Suppressor macrophage (primary cell): ENCODE measurements around the gene C3orf38.
"Not testable (repeated sequence)": the region's sequence is repeated elsewhere in the genome, so short reads cannot be mapped to it uniquely, and the experiment has no call there.

ENCODE experiments used
- DNase-seq, 4 experiments: peaks; one replicate each; pipeline ENCODE4 v3.0.0-alpha.2; 2020 to 2022
- total RNA-seq, 17 experiments: gene quantifications; one replicate each; lab custom pipeline; 2026; ENCODE audit warnings: mixed read lengths in 6 of 17, inconsistent platforms in 3 of 17; lab: John Stamatoyannopoulos, UW

C3orf38 gene
- total RNA-seq: 31.6 to 126 (median 49.9) reads per million in 17 experiments

GRCh38 chr3:88149509-88150362 lies at the start of gene C3orf38:
TSS of gene C3orf38 (plus strand) at chr3:88149959. CDS start at chr3:88150053, 94 bp downstream.
- DNase-seq: peak; percentile 93 to 97 (median 94)

GRCh38 chr3:88101142-88101541 lies 48.6 kb upstream of the C3orf38 start:
- DNase-seq: no peak

GRCh38 chr3:88105325-88105724 lies 44.4 kb upstream of the C3orf38 start:
- DNase-seq: no peak

- DNase-seq: peak in 2 of 4 experiments; percentile 9 to 26
Observed at GRCh38 chr3:88112289-88112688, 37.5 kb upstream of the C3orf38 start.

DNA sequence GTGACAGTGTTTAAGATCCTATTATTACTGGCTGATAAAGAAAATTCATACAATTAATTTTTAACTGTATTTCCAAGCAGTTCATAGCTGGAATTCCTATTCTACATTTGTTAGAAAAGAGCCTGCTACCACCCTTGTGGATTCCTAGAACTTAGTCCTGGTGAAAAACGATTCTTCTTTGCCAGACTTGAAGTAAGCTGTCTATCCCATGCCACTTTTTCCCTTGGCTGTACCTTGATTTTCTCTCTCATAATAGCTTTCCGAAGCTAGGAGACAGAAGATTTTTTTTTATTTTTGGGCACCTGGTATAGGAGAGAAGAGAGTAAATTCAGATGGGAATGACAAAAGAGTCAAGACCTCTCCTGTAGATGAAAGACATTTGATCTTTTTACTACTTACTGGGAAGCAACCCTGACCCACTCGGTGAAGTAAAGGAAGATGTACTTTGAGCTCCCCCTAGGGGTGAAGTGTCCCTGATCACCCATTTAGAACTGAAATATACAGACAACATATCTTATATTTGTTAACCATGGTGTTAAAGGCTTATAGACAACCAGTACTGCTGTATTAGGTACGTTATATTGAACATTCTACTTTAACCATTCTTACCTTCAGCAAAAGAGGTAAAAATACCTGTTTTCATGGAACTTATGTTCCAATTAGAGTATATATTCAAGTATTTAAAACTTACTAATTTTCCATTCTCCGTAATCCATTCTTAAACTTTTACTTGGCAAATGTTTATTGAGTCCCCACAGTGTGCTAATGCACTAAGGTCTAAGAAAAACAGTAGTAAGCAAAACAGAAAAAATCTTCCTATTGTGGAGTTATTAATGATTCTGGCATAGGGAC lies 36.2 kb upstream of the C3orf38 start:
- peak; percentile 78 to 84 (median 80) for DNase-seq

DNA sequence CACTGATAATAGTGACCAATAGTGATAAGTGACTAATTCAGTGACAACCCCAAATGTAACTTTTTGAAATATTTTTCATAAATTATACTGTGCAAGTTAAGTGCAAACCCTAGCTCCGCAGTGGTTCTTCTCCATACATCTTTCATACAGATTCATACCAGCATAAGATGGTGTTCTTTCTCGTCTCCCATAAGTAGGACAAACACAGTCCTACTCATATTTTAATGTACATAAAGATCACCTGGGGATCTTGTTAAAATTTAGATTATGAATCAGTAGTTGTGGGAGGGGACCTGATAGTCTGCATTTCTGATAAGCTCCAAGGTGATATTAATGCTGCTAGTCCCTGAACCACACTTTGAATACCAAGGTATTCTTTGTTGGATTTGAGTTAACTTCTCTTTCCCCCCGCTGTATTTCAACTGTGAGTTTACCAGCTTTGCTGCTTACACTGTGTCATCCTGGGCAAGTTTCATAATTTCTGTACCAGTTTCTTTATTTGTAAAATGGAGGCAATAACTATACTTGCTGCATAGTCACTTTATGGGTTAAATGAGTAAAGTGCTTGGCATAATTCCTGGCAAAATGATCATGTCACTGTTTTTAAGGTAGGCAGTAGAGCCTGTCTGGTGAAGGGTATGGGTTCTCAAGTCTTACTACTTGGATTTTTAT lies 34.7 kb upstream of the C3orf38 start:
- DNase-seq: no peak

GRCh38 chr3:88117683-88118082 lies 32.1 kb upstream of the C3orf38 start:
- DNase-seq: peak in 2 of 4 experiments; percentile 26 to 34

- DNase-seq: not testable (repeated sequence)
Observed at GRCh38 chr3:88118603-88119002, 31.2 kb upstream of the C3orf38 start.

- DNase-seq: no peak
Observed at GRCh38 chr3:88123526-88123925, 26.2 kb upstream of the C3orf38 start.

DNA sequence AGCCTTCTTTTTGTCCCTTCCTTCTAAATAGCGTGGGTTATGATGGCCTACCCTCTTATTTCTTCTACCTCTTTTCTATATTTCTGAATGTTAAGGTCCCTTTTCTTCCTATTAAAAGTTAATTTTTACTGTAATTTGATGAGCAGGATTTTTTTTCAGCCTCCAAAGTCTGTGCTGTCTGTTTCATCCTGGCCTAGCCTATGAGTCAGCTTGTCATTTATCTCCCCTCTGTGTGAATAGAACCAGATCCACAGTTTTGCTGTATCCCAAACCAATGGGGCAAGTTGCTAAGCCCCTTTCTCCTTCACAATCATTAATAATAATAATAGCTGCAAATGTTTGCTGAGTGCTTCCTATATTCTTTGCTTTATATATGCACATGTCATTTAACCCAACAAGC lies 18.1 kb upstream of the C3orf38 start:
- DNase-seq: no peak

DNA sequence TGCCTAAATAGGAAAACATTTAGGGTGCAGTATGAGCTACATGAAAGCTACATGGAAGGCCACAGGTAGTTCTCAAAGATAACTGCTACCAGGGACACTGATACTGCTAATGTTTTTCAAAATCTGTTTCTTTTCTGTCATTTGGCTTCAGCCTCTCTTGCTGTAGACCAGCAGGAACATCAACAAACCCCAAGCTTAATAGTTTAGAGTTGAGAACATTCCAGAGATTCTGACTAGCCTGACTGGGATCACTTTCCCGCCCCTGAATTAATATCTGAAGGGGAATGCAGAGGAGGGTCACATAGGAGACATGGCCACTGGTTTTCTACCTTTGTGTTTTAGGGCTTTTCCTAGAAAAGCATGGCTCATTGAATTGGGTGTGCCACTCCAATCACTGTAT lies 16.9 kb upstream of the C3orf38 start:
- DNase-seq: no peak

GRCh38 chr3:88133711-88134263 lies 16.0 kb upstream of the C3orf38 start:
- no peak for DNase-seq

DNA sequence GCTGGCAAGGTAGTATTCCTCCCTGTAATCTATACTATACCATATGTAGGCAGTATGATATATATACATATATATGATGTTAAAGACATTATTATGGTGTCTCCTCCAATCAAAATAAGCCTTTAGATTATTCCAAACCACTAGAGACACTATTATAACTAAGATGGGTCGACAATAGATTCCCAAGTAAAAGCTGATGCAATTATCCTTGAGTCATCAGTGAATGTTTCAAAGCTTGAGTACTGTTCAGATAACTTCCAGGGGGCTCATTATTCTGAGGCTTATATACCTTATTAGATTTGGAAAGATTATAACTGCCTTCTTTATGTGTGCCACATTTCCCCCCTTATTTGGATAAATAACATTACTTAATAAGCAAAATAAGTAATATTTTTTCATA lies 11.9 kb upstream of the C3orf38 start:
- no peak for DNase-seq

GRCh38 chr3:88141458-88142083 lies 8.2 kb upstream of the C3orf38 start:
- no peak for DNase-seq

DNA sequence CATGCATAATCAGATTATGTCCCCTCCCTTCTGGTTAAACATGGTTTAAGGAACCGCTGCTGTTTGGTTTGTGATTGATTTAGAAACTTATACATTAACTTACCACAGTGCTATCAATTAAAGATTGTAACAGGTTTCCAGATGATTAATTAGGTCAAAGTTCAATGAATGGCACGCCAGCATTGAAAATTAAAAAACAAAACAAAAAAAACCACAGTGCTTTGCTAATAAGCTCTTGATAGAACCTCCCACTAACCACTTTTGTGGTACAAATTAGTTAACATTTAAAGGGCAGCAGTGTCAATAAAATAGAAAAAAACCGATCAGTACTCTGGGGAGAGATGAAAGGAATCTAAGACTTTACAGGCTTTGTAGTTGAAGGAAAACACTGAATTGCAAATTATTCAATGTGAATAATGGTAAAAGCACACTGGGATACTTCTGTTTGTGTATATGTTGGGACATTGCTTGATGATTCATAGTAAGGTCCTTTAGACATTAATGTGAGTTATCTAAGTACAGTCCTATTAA lies 7.6 kb upstream of the C3orf38 start:
- DNase-seq: no peak

- peak in 1 of 4 experiments; percentile 6 for DNase-seq
Observed at GRCh38 chr3:88147261-88147660, 2.5 kb upstream of the C3orf38 start.

DNA sequence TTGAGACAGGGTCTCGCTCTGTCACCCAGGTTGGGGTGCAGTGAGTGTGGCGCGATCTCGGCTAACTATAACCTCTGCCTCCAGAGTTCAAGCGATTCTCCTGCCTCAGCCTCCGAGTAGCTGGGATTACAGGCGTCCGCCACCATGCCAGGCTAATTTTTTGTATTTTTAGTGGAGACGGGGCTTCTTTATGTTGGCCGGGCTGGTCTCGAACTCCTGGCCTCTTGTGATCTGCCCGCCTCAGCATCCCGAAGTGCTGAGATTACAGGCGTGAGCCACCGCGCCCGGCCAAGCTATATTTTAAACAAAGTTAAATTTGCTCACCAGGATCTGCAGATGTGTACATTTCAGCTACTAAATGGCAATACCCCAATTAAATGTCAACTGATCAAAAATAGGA lies 1.1 kb upstream of the C3orf38 start:
- no peak for DNase-seq

- DNase-seq: peak in 3 of 4 experiments; percentile 63 to 68 (median 65)
Observed at GRCh38 chr3:88149101-88149508, 654 bp upstream of the C3orf38 start.

DNA sequence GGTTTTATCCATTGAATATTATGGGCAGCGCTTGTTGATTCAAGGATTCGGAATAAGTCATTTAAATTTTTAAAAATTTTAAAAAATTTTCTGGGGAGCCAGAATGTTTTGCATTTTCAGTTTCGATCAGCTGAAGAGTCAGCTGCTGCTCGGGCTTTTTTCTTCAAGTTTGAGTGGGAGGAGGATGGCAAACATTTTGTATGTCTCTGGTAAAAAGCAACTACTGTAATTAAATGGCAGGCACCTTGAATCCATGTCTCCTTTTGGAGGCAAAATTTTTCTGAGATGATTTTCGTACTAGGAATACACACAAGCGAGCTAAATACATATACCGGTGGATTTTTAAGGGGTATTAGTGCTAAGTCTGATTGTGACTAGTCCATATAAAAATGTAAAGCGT lies 612 bp downstream of the C3orf38 start:
- DNase-seq: peak; percentile 50 to 75 (median 60)

GRCh38 chr3:88150806-88151205 lies 1.0 kb downstream of the C3orf38 start:
- peak in 3 of 4 experiments; percentile 11 to 59 (median 52) for DNase-seq

- DNase-seq: peak in 1 of 4 experiments; percentile 5
Observed at GRCh38 chr3:88151358-88151757, 1.6 kb downstream of the C3orf38 start.

DNA sequence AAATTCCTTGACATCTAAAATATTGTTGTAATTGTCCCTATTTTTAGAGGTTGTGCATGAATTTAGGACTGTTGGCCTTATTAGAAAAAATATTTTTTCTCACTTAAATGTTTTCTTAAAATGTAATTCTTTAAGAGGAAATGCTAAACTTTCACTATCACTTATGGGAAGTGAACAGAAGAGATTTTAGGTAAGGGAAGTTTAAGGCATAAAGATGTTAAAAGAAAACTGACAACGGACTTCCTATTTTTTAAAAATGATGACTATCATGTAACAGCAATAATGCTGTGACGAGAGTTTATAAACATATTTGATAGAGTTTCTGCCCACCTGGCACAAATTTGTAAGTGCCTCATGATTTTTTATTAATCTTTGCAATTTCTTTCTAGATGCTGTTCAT lies 3.1 kb downstream of the C3orf38 start:
- peak in 2 of 4 experiments; percentile 40 to 43 for DNase-seq
